Lower lobe of right lung (tissue), 2 donors: ENCODE measurements around the gene POU3F2. TPM values are rescaled to one million over a fixed set of nuclear protein-coding genes. Genes with fewer than 3 reads are reported as not detected.

Experiments used
- ATAC-seq, 2 donors: fragments of 200-7000 bp; cut with Tn5 transposase; one replicate each; pipeline ENCODE4 v1.9.1; 2020 to 2022; ENCODE audit warnings: mild to moderate bottlenecking in 2 of 2, moderate library complexity in 2 of 2
- DNase-seq: peaks from one replicate; pipeline ENCODE4 v3.0.0-alpha.2; 2020
- H3K27ac ChIP-seq: fragments of 200-600 bp; one replicate; pipeline ENCODE4 v1.8.0; 2022
- H3K27me3 ChIP-seq: fragments of 200-600 bp; one replicate; pipeline ENCODE4 v1.8.0; 2022; ENCODE audit warnings: low read depth
- H3K36me3 ChIP-seq: fragments of 200-600 bp; one replicate; pipeline ENCODE4 v1.8.0; 2022; ENCODE audit warnings: mild to moderate bottlenecking
- H3K4me1 ChIP-seq: fragments of 200-600 bp; one replicate; pipeline ENCODE4 v1.8.0; 2022
- H3K4me3 ChIP-seq: fragments of 200-600 bp; one replicate; pipeline ENCODE4 v1.8.0; 2022; ENCODE audit warnings: mild to moderate bottlenecking
- H3K9me3 ChIP-seq: fragments of 200-600 bp; one replicate; pipeline ENCODE4 v1.8.0; 2022
- intact Hi-C: fragments of 100-400 bp; cut with DNase I; formaldehyde crosslinking; loops from one replicate; pipeline ENCODE4 v1.11.0; 2022
- long read RNA-seq: library from polyadenylated mRNA; unstranded; transcript quantifications from one replicate; pipeline ENCODE4 v2.0.0, GENCODE V29; 2021
- total RNA-seq: library from RNA; stranded (reverse); fragmentation: NEBNext Ultra II Directional; extraction: Animal tissue kit (Norgen Biotek cat#: 25700); gene quantifications from one replicate; pipeline ENCODE4 v1.2.1, GENCODE V29; 2021
- TF ChIP-seq, protein P1 (sequence below): fragments of 200-600 bp; IDR thresholded peaks from one replicate; pipeline ENCODE4 v1.8.0; 2022; ENCODE audit warnings: antibody characterized with exemption, mild to moderate bottlenecking
- donor health status: DM: no; HTN: yes; CAD: no; lungs with severe emphysema.

Gene POU3F2
- total RNA-seq: not detected
- long read RNA-seq: 0 reads

GRCh38 chr6:98834060-98835031 lies at the start of gene POU3F2:
TSS of gene POU3F2 (plus strand) at chr6:98834574. CDS start at chr6:98834874, 300 bp downstream.
- DNase-seq (peak; percentile 81), ATAC-seq (peak; percentile 84 to 88)
- peaks cover 90% of the 10 kb centered on the region for H3K27me3 ChIP-seq
- intact Hi-C loops: no loop called here
- peaks cover 52% of the 10 kb centered on the region for H3K4me1 ChIP-seq
- TF ChIP-seq, protein P1, sequence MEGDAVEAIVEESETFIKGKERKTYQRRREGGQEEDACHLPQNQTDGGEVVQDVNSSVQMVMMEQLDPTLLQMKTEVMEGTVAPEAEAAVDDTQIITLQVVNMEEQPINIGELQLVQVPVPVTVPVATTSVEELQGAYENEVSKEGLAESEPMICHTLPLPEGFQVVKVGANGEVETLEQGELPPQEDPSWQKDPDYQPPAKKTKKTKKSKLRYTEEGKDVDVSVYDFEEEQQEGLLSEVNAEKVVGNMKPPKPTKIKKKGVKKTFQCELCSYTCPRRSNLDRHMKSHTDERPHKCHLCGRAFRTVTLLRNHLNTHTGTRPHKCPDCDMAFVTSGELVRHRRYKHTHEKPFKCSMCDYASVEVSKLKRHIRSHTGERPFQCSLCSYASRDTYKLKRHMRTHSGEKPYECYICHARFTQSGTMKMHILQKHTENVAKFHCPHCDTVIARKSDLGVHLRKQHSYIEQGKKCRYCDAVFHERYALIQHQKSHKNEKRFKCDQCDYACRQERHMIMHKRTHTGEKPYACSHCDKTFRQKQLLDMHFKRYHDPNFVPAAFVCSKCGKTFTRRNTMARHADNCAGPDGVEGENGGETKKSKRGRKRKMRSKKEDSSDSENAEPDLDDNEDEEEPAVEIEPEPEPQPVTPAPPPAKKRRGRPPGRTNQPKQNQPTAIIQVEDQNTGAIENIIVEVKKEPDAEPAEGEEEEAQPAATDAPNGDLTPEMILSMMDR: no peak
- no peaks in the 10 kb centered on the region for H3K9me3 ChIP-seq
- H3K4me3 ChIP-seq: peak within 1 kb of the TSS; percentile 62
- H3K36me3 ChIP-seq: no peaks in the 10 kb centered on the region
- no peak within 1 kb of the TSS for H3K27ac ChIP-seq

- intact Hi-C loops: no loop called here
- no peaks in the 10 kb centered on the region for H3K36me3 ChIP-seq
- ATAC-seq (no peak), DNase-seq (no peak)
- no peaks in the 10 kb centered on the region for H3K9me3 ChIP-seq
- H3K4me1 ChIP-seq: no peaks in the 10 kb centered on the region
- TF ChIP-seq, protein P1: no peak
- no peak overlapping the region for H3K27ac ChIP-seq
- no peak overlapping the region for H3K4me3 ChIP-seq
- H3K27me3 ChIP-seq: peaks cover 31% of the 10 kb centered on the region
These were observed 46.9 kb upstream of the POU3F2 start for GRCh38 chr6:98787435-98787834.

GRCh38 chr6:98787961-98788360 lies 46.4 kb upstream of the POU3F2 start:
- TF ChIP-seq, protein P1: no peak
- Histone ChIP-seq H3K27me3 (peaks cover 30% of the 10 kb centered on the region), H3K9me3 (no peaks in the 10 kb centered on the region), H3K27ac (no peak overlapping the region), H3K4me3 (no peak overlapping the region), H3K36me3 (no peaks in the 10 kb centered on the region), H3K4me1 (no peaks in the 10 kb centered on the region)
- intact Hi-C loops: no loop called here
- DNase-seq: no peak
- no peak for ATAC-seq

GRCh38 chr6:98794307-98794842 lies 40.0 kb upstream of the POU3F2 start:
- Histone ChIP-seq H3K36me3 (no peaks in the 10 kb centered on the region), H3K9me3 (no peaks in the 10 kb centered on the region), H3K4me3 (no peak overlapping the region), H3K27ac (no peak overlapping the region), H3K4me1 (no peaks in the 10 kb centered on the region), H3K27me3 (peaks cover 18% of the 10 kb centered on the region)
- no peak for DNase-seq
- intact Hi-C loops: no loop called here
- no peak for ATAC-seq
- TF ChIP-seq, protein P1: no peak

DNA sequence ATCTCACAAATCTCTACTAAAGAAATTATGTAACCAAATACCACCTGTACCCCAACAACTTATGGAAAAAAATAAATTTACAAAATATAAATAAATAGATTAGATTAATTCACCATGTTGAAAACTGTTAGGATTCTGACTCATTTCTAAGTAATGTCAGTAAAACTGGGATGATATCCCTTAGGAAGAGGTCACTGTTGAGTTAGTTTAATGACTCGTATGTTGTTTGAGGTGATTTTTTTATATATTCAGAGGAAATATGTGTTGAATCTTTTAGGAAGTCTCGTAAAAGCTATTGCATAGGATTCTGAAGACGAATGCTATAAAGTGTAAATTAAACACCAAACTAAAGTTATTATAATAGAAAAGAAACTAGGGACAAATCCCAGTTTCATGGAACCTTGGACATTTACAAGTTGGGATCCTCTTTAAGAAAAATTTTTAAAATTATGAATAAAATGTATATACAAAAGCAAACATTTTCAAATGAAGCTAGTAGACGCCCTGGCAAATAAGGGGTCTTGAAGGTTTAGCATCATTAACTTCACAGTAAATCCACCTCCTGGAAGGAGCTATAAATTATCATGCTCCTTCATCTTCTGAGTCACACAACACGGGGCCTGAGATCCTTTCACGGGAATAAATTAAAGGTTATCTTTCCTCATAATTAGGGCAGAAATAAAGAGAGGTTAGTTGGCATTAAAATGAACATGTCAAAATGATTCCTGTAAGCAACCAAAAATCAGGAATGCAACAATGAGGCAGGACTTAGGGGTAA lies 37.0 kb upstream of the POU3F2 start:
- DNase-seq (no peak), ATAC-seq (no peak)
- Histone ChIP-seq H3K36me3 (no peaks in the 10 kb centered on the region), H3K4me1 (no peaks in the 10 kb centered on the region), H3K4me3 (no peak overlapping the region), H3K27me3 (peaks cover 3% of the 10 kb centered on the region), H3K9me3 (no peaks in the 10 kb centered on the region), H3K27ac (no peak overlapping the region)
- TF ChIP-seq, protein P1: no peak
- intact Hi-C loops: no loop called here
